A375 (cell line): ENCODE measurements around the gene TNRC6C. TPM values are rescaled to one million over a fixed set of nuclear protein-coding genes. Genes with fewer than 3 reads are reported as not detected.

Experiments
- small RNA-seq: library from RNA; depleted of rRNA; stranded (forward); fragments of <200 nt; gene quantifications from one replicate; pipeline ENCODE3, GENCODE V24; 2014
- total RNA-seq: library from RNA; depleted of rRNA; stranded (reverse); fragments of >200 nt; shearing (Covaris generic); gene quantifications from 2 replicates; pipeline ENCODE4 v1.2.3, GENCODE V29; 2014; rRNA removed

TNRC6C gene
- 5.6 and 10.0 TPM in 2 replicates for total RNA-seq

GRCh38 chr17:77957857-77958715 lies at the start of gene TNRC6C:
Gene TNRC6C (plus strand): TSS chr17:77958703. CDS start chr17:78004207, 45,504 bp downstream.

GRCh38 chr17:78128551-78129350 lies 170.2 kb downstream of the TNRC6C start, which contains the start of gene TMC6:
Gene TMC6 (minus strand): TSS chr17:78128755. CDS start chr17:78126832, 1,923 bp downstream.

DNA sequence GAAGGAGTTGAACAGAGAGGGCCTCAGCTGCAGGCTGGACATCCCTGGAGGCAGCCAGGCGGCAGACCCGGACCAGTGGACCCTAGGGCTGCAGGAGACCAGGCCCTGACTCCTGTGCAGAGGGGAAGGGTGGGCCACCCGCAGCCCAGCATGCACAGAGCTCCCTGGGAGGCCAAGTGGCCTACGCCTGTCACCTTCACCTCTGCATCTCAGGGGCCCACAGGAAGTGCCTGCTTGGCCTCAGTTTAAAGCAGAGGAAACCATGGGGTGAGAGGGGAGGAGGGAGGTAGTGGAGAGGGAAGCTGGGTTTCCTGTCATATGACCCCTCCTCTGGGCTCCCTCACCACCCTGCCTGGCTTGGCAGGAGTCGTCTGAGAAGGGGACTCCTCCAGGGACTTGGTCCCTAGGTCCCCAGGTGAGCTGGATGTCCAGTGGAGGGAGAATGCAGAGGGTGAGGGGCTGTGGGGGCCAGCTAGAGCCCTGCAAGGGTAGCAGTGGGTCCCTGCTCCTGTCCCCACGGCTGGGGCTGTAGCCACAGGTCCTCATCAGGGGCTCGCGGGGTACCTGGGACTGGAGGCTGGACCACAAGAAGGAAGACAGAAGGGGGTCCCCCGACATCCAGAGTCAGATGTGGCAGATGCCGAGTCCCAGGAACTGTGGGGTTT lies 172.1 kb downstream of the TNRC6C start, which contains the start of gene TMC8:
Gene TMC8, plus strand, starts transcription at position 335 of the 665 bp plus-strand sequence. CDS start 818 bp downstream, outside the sequence.

Small RNA genes within 50 kb of the gene (small RNA-seq; reads per million reads assigned to genes)
- not detected for gene RNU1-80P
- not detected for gene RNU6-625P

Other genes with a start within 250 kb of the TNRC6C start
- 25.3 and 26.0 TPM in 2 replicates for gene TMC6, start 170.1 kb downstream of the TNRC6C start, total RNA-seq
- 0.11 TPM in 1 of 2 replicates, not detected in the other for gene TMC8, start 172.1 kb downstream of the TNRC6C start, total RNA-seq
- not detected in 2 replicates for gene C17orf99, start 187.7 kb downstream of the TNRC6C start, total RNA-seq
- 32.0 and 40.9 TPM in 2 replicates for gene SYNGR2, start 209.9 kb downstream of the TNRC6C start, total RNA-seq
- 174 and 209 TPM in 2 replicates for gene TK1, start 228.3 kb downstream of the TNRC6C start, total RNA-seq
- gene AFMID, start 228.7 kb downstream of the TNRC6C start, total RNA-seq, result 22.5 and 25.5 TPM in 2 replicates